K562 (cell line): ENCODE results near the gene TMEM61. TPM values are rescaled to one million over a fixed set of nuclear protein-coding genes. Genes with fewer than 3 reads are reported as not detected.

Source experiments
- CBX5 ChIP-seq: IDR thresholded peaks from 2 replicates; pipeline ENCODE4 v1.6.1; 2014; ENCODE audit warnings: low read depth, borderline replicate concordance
- GATA2 ChIP-seq: sonication (generic); formaldehyde crosslinking; IDR thresholded peaks from 2 replicates; pipeline ENCODE4 v1.4.0; 2020; ENCODE audit warnings: mild to moderate bottlenecking, missing genetic modification reagents
- HEY1 ChIP-seq: fragments of 250-450 bp; sonication (Bioruptor Pico); IDR thresholded peaks from 2 replicates; pipeline ENCODE4 v1.5.0; 2020; ENCODE audit warnings: mild to moderate bottlenecking, moderate library complexity, borderline replicate concordance
- JUNB ChIP-seq: fragments of 450-650 bp; formaldehyde crosslinking; conservative IDR thresholded peaks from 2 replicates; pipeline ENCODE4 v1.4.0; 2020; ENCODE audit warnings: mild to moderate bottlenecking
- KAT2B ChIP-seq: IDR thresholded peaks from one replicate; pipeline ENCODE4 v1.6.1; 2012; ENCODE audit warnings: low read depth, mild to moderate bottlenecking, control low read depth, inconsistent platforms, low read length, moderate library complexity
- KAT7 ChIP-seq: sonication (generic); formaldehyde crosslinking; IDR thresholded peaks from 2 replicates; pipeline ENCODE4 v1.8.0; 2022; ENCODE audit warnings: missing genetic modification reagents, mild to moderate bottlenecking, borderline replicate concordance
- MCM2 ChIP-seq: fragments of 450-650 bp; IDR thresholded peaks from 2 replicates; pipeline ENCODE4 v1.6.1; 2017; ENCODE audit warnings: low read depth, mild to moderate bottlenecking
- MEIS2 ChIP-seq: fragments of 450-650 bp; IDR thresholded peaks from 2 replicates; pipeline ENCODE4 v1.6.1; 2014; ENCODE audit warnings: mild to moderate bottlenecking; ENCODE audit not compliant: partially characterized antibody
- POLR2B ChIP-seq: fragments of 450-650 bp; IDR thresholded peaks from 2 replicates; pipeline ENCODE4 v1.6.1; 2018; ENCODE audit warnings: low read depth; ENCODE audit not compliant: partially characterized antibody
- SMAD4 ChIP-seq: fragments of 250-450 bp; sonication (Bioruptor Pico); conservative IDR thresholded peaks from 2 replicates; pipeline ENCODE4 v1.8.0; 2021; ENCODE audit warnings: inconsistent platforms, mild to moderate bottlenecking, moderate library complexity
- SRSF9 ChIP-seq: fragments of 200-400 bp; formaldehyde crosslinking; IDR thresholded peaks from 2 replicates; pipeline ENCODE4 v1.6.1; 2017; ENCODE audit warnings: low read depth, low read length, borderline replicate concordance
- STAT5A ChIP-seq: IDR thresholded peaks from 2 replicates; pipeline ENCODE4 v1.6.1; 2012; ENCODE audit warnings: low read length, inconsistent platforms, borderline replicate concordance
- THRB ChIP-seq: fragments of 450-650 bp; formaldehyde crosslinking; conservative IDR thresholded peaks from 2 replicates; pipeline ENCODE4 v1.4.0; 2022; ENCODE audit warnings: mild to moderate bottlenecking, missing genetic modification characterization
- TRIM25 ChIP-seq: fragments of 450-650 bp; IDR thresholded peaks from 2 replicates; pipeline ENCODE4 v1.7.0; 2016; ENCODE audit warnings: borderline replicate concordance
- YBX1 ChIP-seq: fragments of 450-650 bp; IDR thresholded peaks from 2 replicates; pipeline ENCODE4 v1.7.1; 2016; ENCODE audit warnings: mild to moderate bottlenecking
- ZNF592 ChIP-seq: fragments of 450-650 bp; IDR thresholded peaks from 2 replicates; pipeline ENCODE4 v1.6.1; 2017; ENCODE audit warnings: antibody characterized with exemption, mild to moderate bottlenecking
- ZNF764 ChIP-seq: fragments of 250-450 bp; sonication (Bioruptor Pico); IDR thresholded peaks from 2 replicates; pipeline ENCODE4 v1.4.0; 2020; ENCODE audit warnings: low read depth, mild to moderate bottlenecking, moderate library complexity
- ZNF830 ChIP-seq: fragments of 250-450 bp; sonication (Bioruptor Pico); IDR thresholded peaks from 2 replicates; pipeline ENCODE4 v1.5.0; 2021; ENCODE audit warnings: mild to moderate bottlenecking
- polyA plus RNA-seq, 8 experiments: library from polyadenylated mRNA; depleted of rRNA in 4 of 8; stranded (reverse) in 5 of 8; unstranded in 3 of 8; fragments of >200 nt; fragmentation: Nextera tagmentation in 2 of 8; fragmentation: Illumina TruSeq in 1 of 8; extraction: Ambion mirVana in 2 of 8; extraction: Trizol in 1 of 8; gene quantifications; 2 replicates each; pipeline versions ENCODE4 v1.2.1 to v1.2.3, GENCODE V29; 2011 to 2014; ENCODE audit warnings: inconsistent platforms in 1 of 8, missing spikeins in 1 of 8
- total RNA-seq, 7 experiments: library from RNA; depleted of rRNA in 6 of 7; stranded (reverse); fragments of >200 nt in 6 of 7; fragmentation: Illumina TruSeq in 2 of 7; extraction: Trizol in 2 of 7; gene quantifications; 2 replicates each; pipeline versions ENCODE4 v1.2.1 to v1.2.3, GENCODE V29; 2011 to 2021; ENCODE audit warnings: low replicate concordance in 1 of 7
- TF ChIP-seq, protein P1 (sequence below): sonication (generic); formaldehyde crosslinking; IDR thresholded peaks from 2 replicates; pipeline ENCODE4 v1.4.0; 2020; ENCODE audit warnings: mild to moderate bottlenecking, missing genetic modification reagents

The TMEM61 gene
- total and polyA plus RNA-seq, 9 of the 15 experiments (the other 6 are each of a cell fraction or from before 2014, with no cell fraction given), result not detected

DNA sequence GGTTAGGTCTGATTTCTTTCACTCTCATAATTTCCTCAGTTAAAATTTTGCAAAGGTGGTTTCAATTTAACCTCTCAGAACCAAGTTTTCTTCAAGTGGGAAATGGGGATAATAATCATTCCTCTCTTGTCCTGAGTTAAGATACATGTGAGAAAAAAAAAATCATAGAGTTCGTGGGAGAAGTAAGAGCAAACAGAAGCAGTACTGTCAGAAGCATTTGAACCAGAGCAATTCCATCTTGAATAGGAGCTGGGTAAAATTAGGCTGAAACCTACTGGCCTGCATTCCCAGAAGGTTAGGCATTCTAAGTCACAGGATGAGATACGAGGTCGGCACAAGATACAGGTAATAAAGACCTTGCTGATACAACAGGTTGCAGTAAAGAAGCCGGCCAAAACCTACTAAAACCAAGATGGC lies 28.6 kb upstream of the TMEM61 start (continued):
- no peak for TF ChIP-seq STAT5A
- no peak for TF ChIP-seq POLR2B
- TF ChIP-seq THRB, result no peak
- TF ChIP-seq MCM2, result no peak
- no peak for TF ChIP-seq ZNF830 (CRISPR knock-in tag)
- no peak for TF ChIP-seq YBX1
- TF ChIP-seq JUNB (CRISPR knock-in tag), result no peak
- TF ChIP-seq KAT2B, result no peak
- no peak for TF ChIP-seq TRIM25
- TF ChIP-seq SMAD4 (CRISPR knock-in tag), result peak; percentile 86
- TF ChIP-seq ZNF764, result no peak
- no peak for TF ChIP-seq KAT7 (CRISPR knock-in tag)
- no peak for TF ChIP-seq CBX5
- TF ChIP-seq HEY1 (CRISPR knock-in tag), result no peak
- TF ChIP-seq MEIS2, result no peak
- no peak for TF ChIP-seq GATA2 (CRISPR knock-in tag)
- TF ChIP-seq ZNF592, result peak; percentile 85
- TF ChIP-seq, protein P1, sequence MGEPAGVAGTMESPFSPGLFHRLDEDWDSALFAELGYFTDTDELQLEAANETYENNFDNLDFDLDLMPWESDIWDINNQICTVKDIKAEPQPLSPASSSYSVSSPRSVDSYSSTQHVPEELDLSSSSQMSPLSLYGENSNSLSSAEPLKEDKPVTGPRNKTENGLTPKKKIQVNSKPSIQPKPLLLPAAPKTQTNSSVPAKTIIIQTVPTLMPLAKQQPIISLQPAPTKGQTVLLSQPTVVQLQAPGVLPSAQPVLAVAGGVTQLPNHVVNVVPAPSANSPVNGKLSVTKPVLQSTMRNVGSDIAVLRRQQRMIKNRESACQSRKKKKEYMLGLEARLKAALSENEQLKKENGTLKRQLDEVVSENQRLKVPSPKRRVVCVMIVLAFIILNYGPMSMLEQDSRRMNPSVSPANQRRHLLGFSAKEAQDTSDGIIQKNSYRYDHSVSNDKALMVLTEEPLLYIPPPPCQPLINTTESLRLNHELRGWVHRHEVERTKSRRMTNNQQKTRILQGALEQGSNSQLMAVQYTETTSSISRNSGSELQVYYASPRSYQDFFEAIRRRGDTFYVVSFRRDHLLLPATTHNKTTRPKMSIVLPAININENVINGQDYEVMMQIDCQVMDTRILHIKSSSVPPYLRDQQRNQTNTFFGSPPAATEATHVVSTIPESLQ (CRISPR knock-in tag), result no peak
- no peak for TF ChIP-seq SRSF9
